Kidney epithelial cell (primary cell): ENCODE measurements around the gene GMPPB. TPM values are rescaled to one million over a fixed set of nuclear protein-coding genes. Genes with fewer than 3 reads are reported as not detected.

Experiments
- DNase-seq: peaks from one replicate; pipeline ENCODE4 v3.0.0-alpha.2; 2010; ENCODE audit warnings: low read depth
- H3K27me3 ChIP-seq: 2 replicates; pipeline ENCODE4 v1.6.0; 2011; ENCODE audit warnings: low read length; ENCODE audit not compliant: control insufficient read depth, insufficient read depth
- H3K36me3 ChIP-seq: 2 replicates; pipeline ENCODE4 v1.5.1; 2011; ENCODE audit warnings: low read length; ENCODE audit not compliant: control insufficient read depth, insufficient read depth
- H3K4me3 ChIP-seq: 2 replicates; pipeline ENCODE4 v1.5.1; 2011; ENCODE audit warnings: low read depth, mild to moderate bottlenecking, control low read depth, low read length
- total RNA-seq: library from RNA; depleted of rRNA; stranded (reverse); fragments of >200 nt; gene quantifications from 2 replicates; pipeline ENCODE4 v1.2.3, GENCODE V29; 2015
- TF ChIP-seq, protein P1 (sequence below): IDR thresholded peaks from 2 replicates; pipeline ENCODE4 v1.5.1; 2011; ENCODE audit warnings: mild to moderate bottlenecking, moderate library complexity, low read length, control low read depth, inconsistent platforms; ENCODE audit not compliant: insufficient read depth, poor library complexity, severe bottlenecking

Gene GMPPB
- total RNA-seq, 1 donor from 2014 or later = 53.2 TPM

DNA sequence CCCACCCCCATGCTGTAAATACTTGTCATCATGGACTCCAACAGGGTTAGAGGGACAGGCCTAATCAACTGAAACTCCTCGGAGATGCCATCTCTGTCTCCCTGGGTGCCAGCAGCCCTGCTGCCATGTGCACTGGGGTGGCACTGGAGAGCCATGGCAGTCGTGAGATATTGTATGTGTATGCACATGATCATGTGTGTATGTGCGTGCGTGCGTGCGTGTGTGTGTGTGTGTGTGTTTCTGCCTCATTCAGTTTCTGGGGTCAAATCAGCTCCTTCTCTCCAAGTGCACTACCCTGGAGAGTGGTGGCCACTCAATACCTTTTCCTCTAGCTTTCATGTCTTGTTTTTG, 52.8 kb downstream of the GMPPB start:
- TF ChIP-seq, protein P1, sequence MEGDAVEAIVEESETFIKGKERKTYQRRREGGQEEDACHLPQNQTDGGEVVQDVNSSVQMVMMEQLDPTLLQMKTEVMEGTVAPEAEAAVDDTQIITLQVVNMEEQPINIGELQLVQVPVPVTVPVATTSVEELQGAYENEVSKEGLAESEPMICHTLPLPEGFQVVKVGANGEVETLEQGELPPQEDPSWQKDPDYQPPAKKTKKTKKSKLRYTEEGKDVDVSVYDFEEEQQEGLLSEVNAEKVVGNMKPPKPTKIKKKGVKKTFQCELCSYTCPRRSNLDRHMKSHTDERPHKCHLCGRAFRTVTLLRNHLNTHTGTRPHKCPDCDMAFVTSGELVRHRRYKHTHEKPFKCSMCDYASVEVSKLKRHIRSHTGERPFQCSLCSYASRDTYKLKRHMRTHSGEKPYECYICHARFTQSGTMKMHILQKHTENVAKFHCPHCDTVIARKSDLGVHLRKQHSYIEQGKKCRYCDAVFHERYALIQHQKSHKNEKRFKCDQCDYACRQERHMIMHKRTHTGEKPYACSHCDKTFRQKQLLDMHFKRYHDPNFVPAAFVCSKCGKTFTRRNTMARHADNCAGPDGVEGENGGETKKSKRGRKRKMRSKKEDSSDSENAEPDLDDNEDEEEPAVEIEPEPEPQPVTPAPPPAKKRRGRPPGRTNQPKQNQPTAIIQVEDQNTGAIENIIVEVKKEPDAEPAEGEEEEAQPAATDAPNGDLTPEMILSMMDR = no peak
- no peak overlapping the region for H3K4me3 ChIP-seq
- DNase-seq = no peak
- no peaks in the 10 kb centered on the region for H3K36me3 ChIP-seq
- no peaks in the 10 kb centered on the region for H3K27me3 ChIP-seq

Other genes starting within 250 kb of the GMPPB start
- 0.92 and 2.7 TPM in 2 replicates for gene BSN, start 169.5 kb downstream of the GMPPB start, total RNA-seq
- gene APEH, start 49.6 kb downstream of the GMPPB start, total RNA-seq = 141 and 146 TPM in 2 replicates
- gene MST1, start 34.5 kb downstream of the GMPPB start, total RNA-seq = 12.4 and 21.6 TPM in 2 replicates
- gene RNF123, start 34.4 kb downstream of the GMPPB start, total RNA-seq = 30.0 and 30.8 TPM in 2 replicates
- gene AMIGO3, start 4.3 kb downstream of the GMPPB start, total RNA-seq = 2.9 TPM in 1 of 2 replicates, not detected in the other
- 37.7 and 39.8 TPM in 2 replicates for gene IP6K1, start 62.6 kb upstream of the GMPPB start, total RNA-seq
- gene CDHR4, start 75.9 kb upstream of the GMPPB start, total RNA-seq = not detected in 2 replicates
- gene INKA1, start 79.3 kb upstream of the GMPPB start, total RNA-seq = not detected in 2 replicates
- 6.3 and 11.8 TPM in 2 replicates for gene UBA7, start 90.0 kb upstream of the GMPPB start, total RNA-seq
- gene TRAIP, start 132.6 kb upstream of the GMPPB start, total RNA-seq = 4.2 and 5.4 TPM in 2 replicates
- not detected in 2 replicates for gene CAMKV, start 146.0 kb upstream of the GMPPB start, total RNA-seq
- gene MST1R, start 179.9 kb upstream of the GMPPB start, total RNA-seq = 6.5 and 8.2 TPM in 2 replicates
- gene MON1A, start 205.9 kb upstream of the GMPPB start, total RNA-seq = 18.1 and 19.1 TPM in 2 replicates
- 35.9 and 41.5 TPM in 2 replicates for gene RBM6, start 216.2 kb upstream of the GMPPB start, total RNA-seq